Heart left ventricle (tissue), 16 donors: ENCODE measurements around the gene ELAVL1. TPM values are rescaled to one million over a fixed set of nuclear protein-coding genes. Genes with fewer than 3 reads are reported as not detected.
"Not testable (repeated sequence)": the region's sequence is repeated elsewhere in the genome, so short reads cannot be mapped to it uniquely, and the experiment has no call there.

Experiments used
- ATAC-seq, 4 donors: fragments of 200-7000 bp; cut with Tn5 transposase; one replicate each; pipeline ENCODE4 v1.9.1; 2020 to 2022; ENCODE audit warnings: moderate library complexity in 4 of 4, mild to moderate bottlenecking in 3 of 4, moderate number of reproducible peaks in 1 of 4
- DNase-seq, 5 donors: peaks; one replicate each; pipeline ENCODE4 v3.0.0-alpha.2; 2020
- H3K27ac ChIP-seq, 12 donors: fragments of 200-600 bp; sonication (generic) in 4 of 12; one replicate each; pipeline versions ENCODE4 v1.5.0 to v1.8.0; 2016 to 2022; ENCODE audit warnings: mild to moderate bottlenecking in 2 of 12
- H3K27me3 ChIP-seq, 9 donors: fragments of 200-600 bp; sonication (generic) in 2 of 9; one replicate each; pipeline versions ENCODE4 v1.5.1 to v1.8.0; 2016 to 2022; ENCODE audit warnings: mild to moderate bottlenecking in 3 of 9
- H3K36me3 ChIP-seq, 9 donors: fragments of 200-600 bp; sonication (generic) in 2 of 9; one replicate each; pipeline versions ENCODE4 v1.5.0 to v1.8.0; 2018 to 2022; ENCODE audit warnings: mild to moderate bottlenecking in 2 of 9
- H3K4me1 ChIP-seq, 12 donors: fragments of 200-600 bp; sonication (generic) in 4 of 12; one replicate each; pipeline versions ENCODE4 v1.5.0 to v1.8.0; 2016 to 2022; ENCODE audit warnings: mild to moderate bottlenecking in 3 of 12
- H3K4me3 ChIP-seq, 12 donors: fragments of 200-600 bp; sonication (generic) in 4 of 12; one replicate each; pipeline versions ENCODE4 v1.5.0 to v1.8.0; 2017 to 2022; ENCODE audit warnings: mild to moderate bottlenecking in 9 of 12, moderate library complexity in 4 of 12
- H3K9me3 ChIP-seq, 12 donors: fragments of 200-600 bp; sonication (generic) in 4 of 12; one replicate each; pipeline versions ENCODE4 v1.5.0 to v1.8.0; 2016 to 2022; ENCODE audit warnings: mild to moderate bottlenecking in 1 of 12
- POLR2A ChIP-seq, 2 donors: fragments of 450-650 bp; IDR thresholded peaks; one replicate each; pipeline ENCODE4 v1.6.1; 2017; ENCODE audit warnings: antibody characterized with exemption in 2 of 2, mild to moderate bottlenecking in 2 of 2, moderate library complexity in 2 of 2
- WGBS, 4 donors: extraction: QIAGEN DNeasy Blood & Tissue Kit in 2 of 4; methylation state at CpG; one replicate each; pipeline versions ENCODE4 v1.1.5 to v1.1.7; 2013 to 2018; 5-methylcytosine and 5-hydroxymethylcytosine counted together
- intact Hi-C, 10 donors: fragments of 100-400 bp; cut with DNase I; formaldehyde crosslinking; loops; one replicate each; pipeline versions ENCODE4 v1.11.1 to v1.14.2; 2022
- polyA plus RNA-seq, 2 donors: library from polyadenylated mRNA; stranded (reverse); fragments of 200-250 nt; gene quantifications; one replicate each; pipeline ENCODE4 v1.2.3, GENCODE V29; 2013
- total RNA-seq, 9 donors: library from RNA; depleted of rRNA in 2 of 9; stranded (reverse); fragments of >200 nt in 2 of 9; fragmentation: NEBNext Ultra II Directional in 3 of 9; extraction: Animal tissue kit (Norgen Biotek cat#: 25700) in 3 of 9; gene quantifications; one replicate each; pipeline versions ENCODE4 v1.1.0 to v1.2.4, GENCODE V29; 2016 to 2023
- TF ChIP-seq, protein P1 (sequence below), 12 donors: fragments of 200-600 bp; sonication (generic) in 4 of 12; IDR thresholded peaks; one replicate each; pipeline versions ENCODE4 v1.5.0 to v1.8.0; 2018 to 2022; ENCODE audit warnings: antibody characterized with exemption in 12 of 12, mild to moderate bottlenecking in 5 of 12
- donor health status: ischemic (EF 13 %, LVEDD 7.1; RV severe dilation, severe dysfunction).
- donor health status: healthy with polysubstance abuse.
- donor health status: DM: no; HTN: yes; CAD: no.
- donor health status: DM: no; HTN: no; CAD: no.
- donor health status: ischemic (EF 25% LVEDD 6.9; RV normal size, moderate dysfunction).
- donor health status: ischemic (EF 25% LVEDD 5.7; RV mildly dilated, moderate dysfunction).
- donor health status: healthy.
- donor health status: DM: yes; HTN: yes; CAD: no.
- donor health status: ischemic (EF 35%, LVEDD 5.7; RV mildly dilated, moderate dysfunction).
- donor health status: nonischemic (EF 11% LVEDD 7.7; RV severe dilation, severe dysfunction).
- donor health status: DM: yes; HTN: yes; CAD: no.
- donor health status: PGD.
- donor health status: ischemic (EF 29% LVEDD 5.4; RV normal size, mild dysfunction).
- donor health status: nonischemic (EF 23%, LVEDD 6.1; RV moderate dilation, normal function).

Gene ELAVL1
- total and polyA plus RNA-seq, 11 donors: 9.8 to 62.0 (median 52.6) TPM

DNA sequence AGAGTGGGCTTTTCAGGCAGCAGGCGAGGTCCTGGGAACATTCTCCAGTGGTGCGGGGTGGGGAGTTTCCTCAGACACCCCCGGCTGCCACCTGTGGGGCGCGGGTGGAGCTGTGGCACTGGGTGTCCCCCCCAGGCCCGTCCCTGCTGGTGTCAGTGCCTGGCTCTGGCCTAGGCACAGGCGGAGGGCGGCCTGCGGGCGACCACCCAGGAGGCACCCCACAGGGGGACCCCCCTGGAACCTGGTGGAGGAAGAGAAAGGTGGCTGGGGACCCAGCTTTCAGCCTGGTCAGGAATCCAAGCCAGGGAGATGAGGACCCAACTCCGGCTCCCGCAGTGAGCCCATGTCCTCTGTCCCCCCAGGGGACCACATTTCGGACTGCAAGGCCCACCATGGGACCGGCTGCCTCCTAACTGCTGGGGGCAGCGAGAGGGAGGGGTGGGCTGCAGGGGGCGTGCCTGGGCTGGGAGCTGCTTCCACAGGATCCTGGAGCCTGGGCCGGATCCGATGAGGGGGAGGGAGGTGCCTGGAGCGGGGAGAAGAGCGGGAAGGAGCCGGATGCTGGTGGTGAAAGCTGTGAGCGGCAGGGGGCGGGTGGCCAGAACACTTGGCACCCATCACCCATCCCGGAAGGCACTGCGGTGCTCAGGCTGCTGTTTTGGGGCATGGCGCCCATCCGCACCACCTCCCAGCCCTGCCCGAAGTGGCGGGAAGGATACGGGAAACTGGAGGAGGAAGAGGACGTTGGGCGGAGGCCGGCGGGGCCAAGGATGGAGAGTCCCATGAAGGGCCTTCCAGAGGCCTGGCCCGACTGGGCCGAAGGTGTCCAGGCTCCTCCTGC lies 74.0 kb downstream of the ELAVL1 start:
- DNase-seq (peak in 1 of 5 donors; percentile 25), ATAC-seq (no peak)
- WGBS, 4 donors: 84 to 88% (median 86%) methylated on average over 33 to 36 of the region's 36 CpGs
- intact Hi-C loops: no loop called here
- H3K27me3 ChIP-seq: no peaks in the 10 kb centered on the region
- no peaks in the 10 kb centered on the region for H3K9me3 ChIP-seq
- H3K36me3 ChIP-seq: peaks cover 19 to 74% (median 66%) of the 10 kb centered on the region in 9 donors
- TF ChIP-seq, protein P1, sequence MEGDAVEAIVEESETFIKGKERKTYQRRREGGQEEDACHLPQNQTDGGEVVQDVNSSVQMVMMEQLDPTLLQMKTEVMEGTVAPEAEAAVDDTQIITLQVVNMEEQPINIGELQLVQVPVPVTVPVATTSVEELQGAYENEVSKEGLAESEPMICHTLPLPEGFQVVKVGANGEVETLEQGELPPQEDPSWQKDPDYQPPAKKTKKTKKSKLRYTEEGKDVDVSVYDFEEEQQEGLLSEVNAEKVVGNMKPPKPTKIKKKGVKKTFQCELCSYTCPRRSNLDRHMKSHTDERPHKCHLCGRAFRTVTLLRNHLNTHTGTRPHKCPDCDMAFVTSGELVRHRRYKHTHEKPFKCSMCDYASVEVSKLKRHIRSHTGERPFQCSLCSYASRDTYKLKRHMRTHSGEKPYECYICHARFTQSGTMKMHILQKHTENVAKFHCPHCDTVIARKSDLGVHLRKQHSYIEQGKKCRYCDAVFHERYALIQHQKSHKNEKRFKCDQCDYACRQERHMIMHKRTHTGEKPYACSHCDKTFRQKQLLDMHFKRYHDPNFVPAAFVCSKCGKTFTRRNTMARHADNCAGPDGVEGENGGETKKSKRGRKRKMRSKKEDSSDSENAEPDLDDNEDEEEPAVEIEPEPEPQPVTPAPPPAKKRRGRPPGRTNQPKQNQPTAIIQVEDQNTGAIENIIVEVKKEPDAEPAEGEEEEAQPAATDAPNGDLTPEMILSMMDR (IDR thresholded peaks at IDR 0.05): no peak
- TF ChIP-seq POLR2A (IDR thresholded peaks at IDR 0.05): no peak
- no peak overlapping the region for H3K4me3 ChIP-seq
- H3K4me1 ChIP-seq: peaks cover 0 to 33% (median 16%) of the 10 kb centered on the region in 12 donors
- peak overlapping the region in 4 of 12 donors; percentile 24 to 85 (median 46) for H3K27ac ChIP-seq

DNA sequence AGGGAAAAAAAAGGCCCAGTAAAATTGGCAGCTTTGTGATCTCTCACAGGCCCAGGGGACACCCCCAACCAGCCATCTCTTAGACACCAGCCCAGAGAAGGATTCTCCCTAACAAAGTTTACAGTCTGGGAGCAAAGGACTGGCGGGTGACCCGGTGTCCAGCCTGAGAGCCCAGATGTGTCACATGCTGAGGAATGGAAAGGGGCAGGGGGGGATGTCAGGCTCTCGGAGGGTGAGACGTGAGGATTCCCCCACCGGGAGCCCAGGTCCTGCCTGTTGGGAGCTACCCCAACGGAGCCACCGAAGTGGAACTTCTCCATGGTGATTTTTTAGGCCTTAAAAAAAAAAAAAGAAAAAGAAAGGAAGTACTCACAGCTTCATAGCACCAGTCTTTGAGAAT lies 74.7 kb downstream of the ELAVL1 start:
- H3K9me3 ChIP-seq: no peaks in the 10 kb centered on the region
- WGBS, 4 donors: 67 to 81% (median 78%) methylated on average over 7 of the region's 7 CpGs
- DNase-seq (no peak), ATAC-seq (no peak)
- peak overlapping the region in 4 of 12 donors; percentile 24 to 85 (median 58) for H3K27ac ChIP-seq
- H3K4me3 ChIP-seq: no peak overlapping the region
- no peaks in the 10 kb centered on the region for H3K27me3 ChIP-seq
- H3K4me1 ChIP-seq: peaks cover 0 to 35% (median 19%) of the 10 kb centered on the region in 12 donors
- intact Hi-C loops: no loop called here
- TF ChIP-seq, protein P1 (IDR thresholded peaks at IDR 0.05): no peak
- no peak for TF ChIP-seq POLR2A (IDR thresholded peaks at IDR 0.05)
- H3K36me3 ChIP-seq: peaks cover 19 to 67% (median 59%) of the 10 kb centered on the region in 9 donors

DNA sequence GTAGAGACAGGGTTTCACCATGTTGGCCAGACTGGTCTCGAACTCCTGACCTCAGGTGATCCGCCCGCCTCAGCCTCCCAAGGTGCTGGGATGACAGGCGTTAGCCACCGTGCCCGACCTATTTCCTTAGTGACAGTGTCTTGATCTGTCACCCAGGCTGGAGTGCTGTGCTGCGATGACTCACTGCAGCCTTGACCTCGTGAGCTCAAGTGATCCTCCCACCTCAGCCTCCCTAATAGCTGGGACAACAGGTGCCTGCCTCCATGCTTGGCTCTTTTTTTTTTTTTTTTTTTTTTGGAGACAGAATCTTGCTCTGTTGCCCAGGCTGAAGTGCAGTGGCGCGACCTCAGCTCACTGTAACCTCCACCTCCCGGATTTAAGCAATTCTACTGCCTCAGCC lies 75.4 kb downstream of the ELAVL1 start:
- H3K27me3 ChIP-seq, H3K4me3 ChIP-seq, ATAC-seq, intact Hi-C loops, H3K9me3 ChIP-seq, DNase-seq: not testable (repeated sequence)
- Histone ChIP-seq H3K4me1 (peaks cover 3 to 42% (median 21%) of the 10 kb centered on the region in 12 donors), H3K27ac (peak overlapping the region in 3 of 12 donors; percentile 54 to 85 (median 62)), H3K36me3 (peaks cover 15 to 60% (median 51%) of the 10 kb centered on the region in 9 donors)
- WGBS, 4 donors: 91 to 96% (median 93%) methylated on average over 11 of the region's 11 CpGs

DNA sequence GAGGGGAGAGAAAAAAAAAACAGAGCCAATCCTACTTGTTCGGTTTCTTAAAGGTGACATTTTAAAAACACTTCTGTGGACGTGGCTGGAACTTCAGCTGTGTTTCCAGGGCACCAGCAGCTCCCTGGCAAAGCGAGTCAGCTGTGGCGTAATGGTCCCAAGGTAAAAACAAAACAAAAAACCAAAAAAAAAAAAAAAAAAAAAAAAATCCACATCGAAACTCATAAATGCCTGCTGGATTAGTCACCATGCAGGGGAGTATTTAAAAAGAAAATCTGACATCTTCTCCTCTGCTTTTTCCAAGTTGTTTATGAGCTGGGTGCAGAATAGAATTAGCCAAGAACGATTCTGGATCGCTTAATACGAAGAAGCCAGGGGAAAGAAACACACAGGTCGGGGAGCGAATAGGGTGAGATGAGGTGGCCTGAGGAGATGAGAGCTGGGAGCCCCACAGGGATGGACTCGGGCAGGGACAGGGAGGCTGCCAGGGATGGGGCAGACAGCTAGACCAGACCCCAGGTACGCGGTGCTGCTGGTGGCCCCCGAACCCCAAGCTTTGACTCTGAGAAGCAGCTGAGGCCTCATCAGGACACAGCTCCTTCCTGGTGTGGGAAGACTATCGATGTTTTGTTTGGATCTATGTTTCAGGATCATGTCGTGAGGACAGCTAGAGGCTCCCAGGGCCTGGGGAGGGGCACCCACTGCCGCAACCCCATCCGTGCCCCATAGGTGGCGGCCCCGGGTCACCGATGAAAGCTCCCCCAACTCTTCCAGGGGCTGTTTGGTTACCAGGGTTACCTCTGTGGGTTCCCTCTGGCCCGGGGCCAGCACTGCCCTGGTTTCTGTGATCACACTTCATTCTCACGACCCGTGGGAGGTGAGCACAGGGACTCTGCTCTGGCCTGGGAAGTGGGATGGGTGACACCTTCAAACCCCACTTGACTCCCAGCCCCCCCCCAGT lies 76.4 kb downstream of the ELAVL1 start:
- no peak for DNase-seq
- peaks cover 3 to 48% (median 25%) of the 10 kb centered on the region in 12 donors for H3K4me1 ChIP-seq
- ATAC-seq: peak in 1 of 4 donors; percentile 12
- H3K36me3 ChIP-seq: peaks cover 11 to 49% (median 42%) of the 10 kb centered on the region in 9 donors
- TF ChIP-seq, protein P1 (IDR thresholded peaks at IDR 0.05): peak in 3 of 12 donors; percentile 22 to 27 (median 22)
- no peak for TF ChIP-seq POLR2A (IDR thresholded peaks at IDR 0.05)
- H3K9me3 ChIP-seq: no peaks in the 10 kb centered on the region
- intact Hi-C loops: loop anchor here in 1 of 10 donors (5.0 kb wide), 1 partner anchor 77 kb away; no protein-coding TSS in a partner anchor
- peak overlapping the region in 11 of 12 donors; percentile 6 to 85 (median 61) for H3K27ac ChIP-seq
- WGBS, 4 donors: 59 to 62% (median 60%) methylated on average over 23 to 24 of the region's 24 CpGs
- H3K4me3 ChIP-seq: peak overlapping the region in 1 of 12 donors; percentile 16
- no peaks in the 10 kb centered on the region for H3K27me3 ChIP-seq
